Caco-2 (cell line): ENCODE results near the gene GOSR2. TPM values are rescaled to one million over a fixed set of nuclear protein-coding genes. Genes with fewer than 3 reads are reported as not detected.

Experiments used
- BruUV-seq: library from RNA; stranded (reverse); fragments of 400-500 nt; replicated peaks from 2 replicates; lab custom pipeline; 2021; lab: Mats Ljungman, UMichigan
- CTCF ChIA-PET: fragments of 300-600 bp; sonication (Branson Sonifier 250); formaldehyde crosslinking; loops from one replicate; lab custom pipeline; 2022; ENCODE audit warnings: antibody characterized with exemption; lab: Charles Lee
- POLR2A ChIA-PET: fragments of 300-600 bp; sonication (Branson Sonifier 250); formaldehyde crosslinking; loops from one replicate; lab custom pipeline; 2022; ENCODE audit warnings: antibody characterized with exemption; lab: Charles Lee
- DNase-seq, 2 experiments: peaks; one replicate each; pipeline versions ENCODE4 v3.0.0 to v3.0.0-alpha.2; 2020 to 2022
- H3K27me3 ChIP-seq: replicated peaks from 2 replicates; pipeline ENCODE4 v1.6.0; 2011; ENCODE audit warnings: low read length; ENCODE audit not compliant: control insufficient read depth, insufficient read depth
- H3K36me3 ChIP-seq: 2 replicates; pipeline ENCODE4 v1.5.1; 2011; ENCODE audit warnings: low read length; ENCODE audit not compliant: control insufficient read depth, insufficient read depth
- H3K4me1 ChIP-seq: fragments of 250-450 bp; sonication (Bioruptor Pico); 2 replicates; pipeline ENCODE4 v1.5.1; 2020; ENCODE audit warnings: mild to moderate bottlenecking
- H3K4me3 ChIP-seq: 2 replicates; pipeline ENCODE4 v1.5.1; 2011; ENCODE audit warnings: low read depth, mild to moderate bottlenecking, control low read depth, low read length
- H3K9me3 ChIP-seq: fragments of 250-450 bp; sonication (Bioruptor Pico); 2 replicates; pipeline ENCODE4 v1.5.1; 2020; ENCODE audit warnings: mild to moderate bottlenecking, moderate library complexity
- H3K27ac Mint-ChIP-seq: one replicate; pipeline ENCODE4 v1.8.0; 2022; ENCODE audit warnings: mixed read lengths; ENCODE audit not compliant: unreplicated experiment
- H3K27me3 Mint-ChIP-seq: one replicate; pipeline ENCODE4 v1.8.0; 2022; ENCODE audit warnings: mixed read lengths; ENCODE audit not compliant: insufficient read depth, unreplicated experiment
- H3K36me3 Mint-ChIP-seq: one replicate; pipeline ENCODE4 v1.8.0; 2022; ENCODE audit warnings: mild to moderate bottlenecking, mixed read lengths; ENCODE audit not compliant: insufficient read depth, unreplicated experiment
- H3K4me1 Mint-ChIP-seq: one replicate; pipeline ENCODE4 v1.8.0; 2022; ENCODE audit warnings: low read depth, mixed read lengths; ENCODE audit not compliant: unreplicated experiment
- H3K4me3 Mint-ChIP-seq: one replicate; pipeline ENCODE4 v1.8.0; 2022; ENCODE audit warnings: mild to moderate bottlenecking, moderate library complexity, mixed read lengths; ENCODE audit not compliant: unreplicated experiment
- H3K9me3 Mint-ChIP-seq: one replicate; pipeline ENCODE4 v1.8.0; 2022; ENCODE audit warnings: mixed read lengths; ENCODE audit not compliant: unreplicated experiment
- CTCF ChIP-seq, 2 experiments: fragments of 200-600 bp in 1 of 2; IDR thresholded peaks; 1 replicate in 1 of 2; 2 replicates in 1 of 2; pipeline versions ENCODE4 v1.5.1 to v1.8.0; 2011 to 2022; ENCODE audit warnings: antibody characterized with exemption in 1 of 2, control low read depth in 1 of 2, inconsistent platforms in 1 of 2, low read depth in 1 of 2, low read length in 1 of 2, mild to moderate bottlenecking in 1 of 2, moderate library complexity in 1 of 2; ENCODE audit not compliant: insufficient read depth in 1 of 2, severe bottlenecking in 1 of 2, unreplicated experiment in 1 of 2
- intact Hi-C: fragments of 100-400 bp; cut with micrococcal nuclease; formaldehyde crosslinking; loops from one replicate; pipeline ENCODE4 v1.10.0; 2022; ENCODE audit not compliant: unreplicated experiment
- microRNA-seq: library from miRNA; unstranded; fragments of <30 nt; microRNA quantifications from one replicate; pipeline ENCODE4 v1.2.0, GENCODE V29; 2022
- total RNA-seq: library from RNA; stranded (reverse); gene quantifications from 2 replicates; pipeline ENCODE4 v1.2.3, GENCODE V29; 2022

Gene GOSR2
- total RNA-seq, 1 experiment from 2014 or later: 84.0 TPM

- CTCF ChIA-PET: no interaction called here
- Mint-ChIP-seq H3K27me3 (peaks cover 20% of the 10 kb centered on the region), H3K27ac (no peak overlapping the region), H3K4me1 (no peaks in the 10 kb centered on the region), H3K4me3 (no peak overlapping the region), H3K36me3 (no peaks in the 10 kb centered on the region), H3K9me3 (no peaks in the 10 kb centered on the region)
- intact Hi-C loops: no loop called here
- Histone ChIP-seq H3K4me1 (no peaks in the 10 kb centered on the region), H3K4me3 (no peak overlapping the region), H3K36me3 (no peaks in the 10 kb centered on the region), H3K27me3 (peaks cover 1% of the 10 kb centered on the region; the same call in 1 of the 2 replicates), H3K9me3 (no peaks in the 10 kb centered on the region)
- TF ChIP-seq CTCF (IDR thresholded peaks at IDR 0.05; ENCODE audit: insufficient read depth in 1 of 2, low read depth in 1 of 2, low read length in 1 of 2, severe bottlenecking in 1 of 2, unreplicated experiment in 1 of 2): no peak
- DNase-seq: no peak
- BruUV-seq: no TSS peak
- POLR2A ChIA-PET: no interaction called here
These were observed 66.9 kb downstream of the GOSR2 start for GRCh38 chr17:46989637-46990431.

GRCh38 chr17:46991617-46992016, 68.7 kb downstream of the GOSR2 start:
- intact Hi-C loops: no loop called here

More at GRCh38 chr17:46991617-46992016, 68.7 kb downstream of the GOSR2 start:
- Histone ChIP-seq H3K36me3 (no peaks in the 10 kb centered on the region), H3K9me3 (no peaks in the 10 kb centered on the region), H3K27me3 (peaks cover 1% of the 10 kb centered on the region; the same call in 1 of the 2 replicates), H3K4me3 (no peak overlapping the region), H3K4me1 (no peaks in the 10 kb centered on the region)
- no TSS peak for BruUV-seq
- Mint-ChIP-seq H3K36me3 (no peaks in the 10 kb centered on the region), H3K27me3 (peaks cover 16% of the 10 kb centered on the region), H3K4me3 (no peak overlapping the region), H3K9me3 (no peaks in the 10 kb centered on the region), H3K27ac (no peak overlapping the region), H3K4me1 (no peaks in the 10 kb centered on the region)
- ChIA-PET CTCF (no interaction called here), POLR2A (no interaction called here)
- no peak for DNase-seq
- TF ChIP-seq CTCF (IDR thresholded peaks at IDR 0.05; ENCODE audit: insufficient read depth in 1 of 2, low read depth in 1 of 2, low read length in 1 of 2, severe bottlenecking in 1 of 2, unreplicated experiment in 1 of 2): no peak

Small RNAs within 50 kb of the gene (microRNA-seq; reads per million reads assigned to microRNA genes)
- not detected for gene MIR5089

Other genes with a start within 250 kb of the GOSR2 start
- 8.7 and 8.8 TPM in 2 replicates for gene WNT3, start 104.5 kb upstream of the GOSR2 start, total RNA-seq
- gene WNT9B, start 71.6 kb upstream of the GOSR2 start, total RNA-seq: not detected in 2 replicates
- not detected in 2 replicates for gene RPRML, start 56.1 kb downstream of the GOSR2 start, total RNA-seq